ENCODE data around the gene ITPA.
A peak's percentile ranks its signal among the peaks of the same experiment; 100 is the strongest.
"Not testable (repeated sequence)": the region's sequence is repeated elsewhere in the genome, so short reads cannot be mapped to it uniquely, and the experiment has no call there.

Gene ITPA

DNA sequence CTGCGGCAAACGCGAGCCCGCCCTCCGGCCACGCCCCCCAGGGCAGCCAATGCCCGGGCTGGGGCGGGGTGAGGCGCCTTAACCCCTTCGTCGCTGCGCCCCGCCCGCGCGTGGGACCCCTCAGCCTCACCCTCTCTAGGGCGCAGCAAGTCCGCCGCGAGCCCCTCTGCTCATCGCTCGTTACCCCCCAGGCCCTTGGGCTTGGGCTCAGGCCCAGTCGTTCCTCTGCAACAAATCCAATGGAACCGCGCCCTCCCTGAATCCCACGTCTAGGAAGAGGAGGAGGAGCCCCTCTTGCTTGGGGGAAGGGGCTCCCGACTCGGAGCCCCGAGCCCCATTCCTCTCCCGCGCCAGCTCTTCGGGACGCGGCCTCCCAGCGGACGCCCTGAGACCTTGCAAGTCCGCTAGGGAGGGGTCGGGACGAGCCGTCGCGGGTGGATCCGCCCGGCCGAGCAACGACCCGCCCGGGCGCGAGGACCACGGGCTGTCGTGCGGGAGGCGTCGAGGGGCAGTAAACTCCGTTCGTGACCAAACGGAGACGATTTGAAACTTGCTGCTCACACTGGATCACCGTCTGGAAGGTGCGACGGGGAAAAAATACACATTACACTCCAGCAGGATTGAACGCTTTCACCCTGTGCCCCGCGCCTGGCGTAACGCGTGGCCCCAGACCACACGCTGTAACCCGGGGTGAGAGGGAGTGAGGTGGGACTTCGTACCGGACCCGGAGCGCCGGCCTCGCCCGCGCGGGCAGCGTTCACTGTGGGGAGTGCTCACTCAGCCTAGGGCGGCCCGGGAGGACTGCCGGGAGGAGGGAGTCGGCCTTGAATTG lies 35.5 kb upstream of the ITPA start:
- DNase-seq = peak; percentile 62

DNA sequence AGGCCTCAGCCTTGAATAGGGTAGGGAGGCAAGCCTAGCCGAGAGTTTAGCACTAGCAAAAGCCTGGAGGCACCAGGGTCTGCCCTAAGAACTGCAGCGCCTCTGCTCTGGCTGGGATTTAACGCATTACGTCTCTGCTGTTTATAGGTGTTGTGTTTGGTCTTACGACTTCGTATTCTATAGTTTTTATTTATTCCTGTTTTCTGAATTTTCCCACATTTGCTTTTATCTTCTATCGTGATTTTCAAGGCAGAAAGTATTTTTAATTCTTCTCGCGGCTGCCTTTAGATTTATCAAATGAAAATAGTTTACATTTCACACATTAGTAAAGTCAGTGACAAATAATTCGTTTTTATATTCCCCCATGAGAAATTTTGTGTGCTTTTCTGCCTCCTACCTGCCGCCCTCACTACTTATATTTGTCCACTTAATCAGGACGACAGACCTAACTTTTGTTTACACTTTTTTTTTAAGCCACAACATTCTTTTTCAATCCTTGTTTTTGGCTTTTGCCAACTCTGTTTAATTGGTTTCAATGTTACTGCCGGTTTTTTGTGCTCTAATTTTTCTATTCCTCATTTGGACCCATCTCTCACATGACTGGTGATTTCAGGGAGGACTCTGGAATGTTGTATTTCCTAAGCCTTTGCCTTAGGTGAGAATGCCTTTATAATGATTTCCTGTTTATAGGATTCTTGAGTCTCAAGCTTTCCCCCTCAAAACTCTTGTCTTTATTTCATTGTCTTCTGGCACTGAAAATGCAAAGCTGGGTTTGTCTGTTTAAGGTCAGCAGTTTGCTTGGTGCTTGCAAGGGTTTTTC lies 34.6 kb upstream of the ITPA start:
- no peak for DNase-seq

DNA sequence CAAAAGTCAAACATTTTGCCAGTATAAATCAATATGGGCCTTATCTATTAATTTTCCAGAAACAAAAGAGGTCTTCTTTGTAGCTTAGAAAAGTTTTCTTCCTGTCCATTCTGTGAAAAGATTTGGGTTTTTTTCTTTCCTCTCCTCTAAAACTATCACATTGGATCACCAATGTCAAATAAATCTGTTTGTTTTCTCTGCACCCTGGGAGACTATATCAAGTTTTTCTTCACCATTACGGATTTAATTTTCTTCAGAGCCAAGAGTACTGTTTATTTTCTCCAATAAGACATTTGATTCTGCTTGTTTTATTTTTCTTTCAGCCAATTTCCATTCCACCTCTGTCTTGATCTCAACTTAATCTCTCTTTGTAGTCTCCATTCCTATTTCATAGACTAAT lies 34.0 kb upstream of the ITPA start:
- DNase-seq = no peak

GRCh38 chr20:3177746-3178485 lies 31.4 kb upstream of the ITPA start:
- DNase-seq = no peak

- no peak for DNase-seq
Measured at GRCh38 chr20:3180319-3180718, 29.0 kb upstream of the ITPA start.

DNA sequence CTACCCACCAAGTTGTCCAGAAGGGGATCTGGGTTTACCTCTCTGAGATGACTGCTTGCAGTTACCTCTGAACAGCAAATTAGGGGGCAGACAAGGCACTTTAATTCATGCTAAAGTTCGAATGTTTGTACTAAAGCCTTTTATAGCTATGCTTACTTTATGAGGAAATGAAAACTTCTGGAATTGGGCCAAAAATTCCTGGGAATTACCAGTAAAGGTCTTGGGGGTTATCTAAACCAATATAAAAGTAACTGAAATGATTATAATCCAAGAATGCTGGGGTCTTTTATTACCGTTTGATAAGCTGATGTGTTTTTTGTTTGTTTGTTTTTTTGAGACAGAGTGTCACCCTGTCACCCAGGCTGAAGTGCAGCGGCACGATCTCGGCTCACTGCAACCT lies 28.0 kb upstream of the ITPA start:
- no peak for DNase-seq

GRCh38 chr20:3182429-3182828 lies 26.9 kb upstream of the ITPA start:
- DNase-seq = not testable (repeated sequence)

DNA sequence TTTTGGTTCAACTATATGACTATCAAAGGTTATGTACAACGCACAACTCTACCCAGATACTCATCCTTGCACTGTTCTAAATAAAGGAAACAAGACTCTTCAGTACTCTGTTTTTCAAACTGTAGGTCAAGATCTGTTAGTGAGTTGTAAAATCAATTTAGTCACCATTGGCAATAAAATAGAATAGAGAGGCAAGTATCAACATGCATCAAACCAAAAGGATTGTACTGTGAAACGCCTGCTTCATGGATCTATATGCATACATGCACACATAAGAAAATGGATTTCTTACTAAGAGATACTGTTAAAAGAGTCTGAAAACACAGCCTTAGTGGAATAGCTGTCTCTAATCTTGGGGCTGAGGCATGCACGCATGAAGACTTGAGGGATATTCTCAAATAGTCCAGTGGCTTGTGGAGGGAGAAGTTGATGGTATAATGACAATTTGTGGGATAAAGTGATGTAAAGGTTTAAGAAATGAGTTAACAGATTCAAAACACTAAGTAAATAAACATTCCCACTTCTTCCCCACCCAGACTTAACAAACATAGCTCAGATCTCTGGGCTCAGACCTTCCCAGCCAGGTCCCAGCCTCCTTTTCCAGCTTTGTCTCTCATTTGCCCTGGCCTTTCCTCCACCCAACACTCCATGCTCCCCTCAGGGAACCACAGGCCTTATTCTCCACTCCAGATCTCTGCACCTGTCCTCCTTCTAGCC lies 25.2 kb upstream of the ITPA start:
- DNase-seq = no peak

DNA sequence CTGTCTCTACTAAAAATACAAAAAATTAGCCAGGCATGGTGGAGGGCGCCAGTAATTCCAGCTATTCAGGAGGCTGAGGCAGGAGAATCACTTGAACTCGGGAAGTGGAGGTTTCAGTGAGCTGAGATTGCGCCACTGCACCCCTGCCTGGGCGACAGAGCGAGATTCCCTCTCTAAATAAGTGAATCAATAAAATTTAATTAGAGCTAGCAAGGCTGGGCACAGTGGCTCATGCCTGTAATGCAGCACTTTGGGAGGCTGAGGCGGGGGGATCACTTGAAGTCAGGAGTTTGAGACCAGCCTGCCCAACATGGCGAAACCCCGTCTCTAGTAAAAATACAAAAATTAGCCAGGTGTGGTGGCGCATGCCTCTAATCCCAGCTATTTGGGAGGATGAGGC lies 21.4 kb upstream of the ITPA start:
- not testable (repeated sequence) for DNase-seq

DNA sequence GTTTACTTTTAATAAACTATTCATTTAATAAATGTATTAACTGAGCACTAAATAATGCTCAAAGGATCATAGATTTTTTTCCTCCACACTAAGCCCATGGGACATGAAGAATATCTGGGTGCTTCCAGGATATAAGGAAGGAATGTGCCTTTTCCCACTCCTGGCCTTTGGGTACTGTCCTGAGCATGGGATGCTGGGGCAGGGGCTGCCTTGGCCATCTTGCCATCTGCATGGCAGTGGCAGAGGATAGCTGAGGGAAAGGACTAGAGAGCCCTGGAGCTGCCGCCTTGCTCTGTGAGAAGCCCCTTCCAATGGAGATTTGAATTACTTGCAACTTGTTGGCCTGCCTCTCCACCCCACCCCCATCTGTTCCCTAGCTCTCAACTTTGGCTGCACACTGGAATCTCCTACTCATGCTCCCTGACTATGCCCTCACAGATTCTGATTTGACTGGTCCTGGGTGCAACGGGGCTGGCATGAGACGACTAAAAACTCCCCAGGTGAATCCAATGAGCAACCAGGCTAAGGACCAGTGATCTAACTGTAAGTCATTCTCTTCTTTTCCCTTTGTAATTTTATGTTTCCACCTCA lies 20.4 kb upstream of the ITPA start:
- no peak for DNase-seq

DNA sequence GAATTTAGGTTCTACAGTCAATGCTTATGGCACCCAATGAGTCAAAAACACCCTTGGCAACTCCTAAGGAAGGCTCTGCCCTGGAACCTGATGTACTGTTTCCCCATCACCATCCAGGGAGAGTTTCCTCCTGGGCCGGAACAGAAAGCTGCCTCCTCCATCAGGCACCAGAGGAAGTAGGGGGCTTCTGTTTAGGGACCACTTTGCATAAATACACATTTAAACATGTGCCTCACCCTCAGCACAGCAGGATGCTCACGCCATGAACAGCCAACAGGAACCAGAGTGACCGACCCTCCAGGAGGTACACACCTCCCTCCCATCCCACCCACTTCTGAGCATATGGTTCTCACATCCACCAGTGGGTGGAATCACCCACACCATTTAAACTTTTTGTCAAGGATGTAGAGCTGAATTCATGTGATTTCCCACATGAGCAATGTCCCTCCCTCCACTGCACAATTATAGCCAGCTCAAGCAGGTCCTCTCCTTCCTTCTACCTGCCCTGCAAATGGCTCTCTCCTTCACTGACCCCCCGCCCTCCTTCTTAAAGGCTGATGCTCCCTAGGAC lies 19.7 kb upstream of the ITPA start:
- no peak for DNase-seq

DNA sequence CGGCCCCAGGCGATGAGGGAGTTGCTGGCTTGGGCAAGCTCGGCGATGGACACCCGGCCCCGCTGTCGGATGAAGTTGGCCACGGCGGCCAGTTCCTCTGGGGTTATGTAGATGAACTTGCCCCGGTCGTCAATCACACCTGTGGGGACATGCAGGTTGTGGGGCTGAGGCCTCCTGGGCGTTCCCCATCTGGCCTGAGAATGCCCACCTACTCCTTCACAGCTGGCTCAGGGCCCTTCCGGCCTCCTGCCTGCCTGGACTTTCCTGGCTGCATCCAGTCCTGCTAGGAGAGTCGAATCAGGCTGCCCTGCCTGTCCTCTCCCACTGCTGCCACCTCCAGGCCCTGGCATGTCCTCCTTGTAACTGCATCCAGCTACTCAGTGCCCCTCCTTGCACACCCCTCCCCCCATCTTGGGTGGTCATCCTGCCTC lies 18.6 kb upstream of the ITPA start:
- no peak for DNase-seq

DNA sequence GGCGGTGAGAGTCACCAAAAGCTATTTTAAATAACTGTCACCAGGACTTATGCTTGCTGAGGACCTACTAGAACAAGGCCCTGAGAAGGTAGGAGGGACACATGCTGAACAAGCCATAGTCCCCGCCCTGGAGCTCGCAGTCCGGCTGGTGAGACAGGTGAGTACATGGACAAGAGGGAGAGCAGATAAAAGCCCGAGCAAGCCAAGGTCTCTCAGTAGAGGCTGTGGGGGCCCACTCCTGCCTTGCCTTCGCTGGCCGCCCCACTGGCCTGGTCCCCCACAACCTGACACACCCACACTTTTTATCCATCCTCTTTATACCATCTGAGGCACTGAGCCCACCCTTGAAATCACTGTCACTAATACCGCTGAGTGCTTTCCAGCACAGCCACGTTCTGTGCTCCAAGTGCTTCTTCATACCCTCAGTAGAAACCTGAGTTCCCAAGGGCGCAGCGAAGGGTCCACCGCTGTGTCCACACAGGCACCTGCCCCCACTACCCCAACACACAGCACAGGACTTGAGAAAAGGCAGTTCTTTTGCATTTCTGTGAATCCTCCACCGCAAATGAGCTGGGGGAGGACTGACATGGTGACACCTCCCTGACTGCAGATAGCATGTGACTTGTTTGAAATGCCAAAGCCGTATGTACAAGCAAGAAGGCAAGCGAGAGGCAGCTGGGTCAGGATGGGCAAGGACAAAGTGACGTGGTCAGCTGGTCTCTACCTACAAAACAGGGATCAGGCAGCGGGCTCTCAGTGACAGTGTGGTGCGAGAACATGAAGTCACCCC lies 16.9 kb upstream of the ITPA start:
- DNase-seq = no peak

GRCh38 chr20:3193806-3194616 lies 15.3 kb upstream of the ITPA start:
- DNase-seq = no peak

DNA sequence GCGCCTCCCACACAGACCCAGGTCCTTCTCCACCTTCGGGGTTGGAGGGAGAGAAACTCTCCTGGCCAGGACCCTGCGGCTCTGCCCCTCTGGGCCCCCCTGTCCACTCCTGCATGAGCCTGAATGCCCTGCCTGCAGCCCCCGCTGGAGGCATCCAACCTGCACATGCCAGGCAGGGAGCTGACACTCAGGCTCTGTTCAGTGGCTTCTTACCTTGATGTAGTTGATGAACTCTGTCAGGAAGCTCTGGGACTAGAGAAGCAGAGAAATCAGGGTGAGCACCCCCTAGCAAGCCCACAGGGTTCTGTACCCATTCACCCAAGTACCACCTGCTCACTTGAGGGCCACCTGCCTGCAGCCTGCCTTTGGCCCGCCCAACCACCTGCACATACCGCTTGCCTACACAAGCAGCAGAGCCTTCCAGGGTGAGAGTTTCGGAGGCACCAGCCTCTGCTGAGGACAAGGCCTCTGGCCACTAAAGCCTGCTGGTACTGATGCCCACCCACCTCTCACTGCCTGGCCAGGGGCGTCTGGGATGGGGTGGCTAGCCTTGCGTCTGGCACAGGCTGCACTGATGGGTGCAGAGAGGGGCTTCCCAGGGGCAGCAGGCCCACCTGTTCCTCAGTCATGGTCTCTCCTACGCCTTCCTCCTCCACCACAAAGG lies 14.5 kb upstream of the ITPA start:
- DNase-seq = no peak

DNA sequence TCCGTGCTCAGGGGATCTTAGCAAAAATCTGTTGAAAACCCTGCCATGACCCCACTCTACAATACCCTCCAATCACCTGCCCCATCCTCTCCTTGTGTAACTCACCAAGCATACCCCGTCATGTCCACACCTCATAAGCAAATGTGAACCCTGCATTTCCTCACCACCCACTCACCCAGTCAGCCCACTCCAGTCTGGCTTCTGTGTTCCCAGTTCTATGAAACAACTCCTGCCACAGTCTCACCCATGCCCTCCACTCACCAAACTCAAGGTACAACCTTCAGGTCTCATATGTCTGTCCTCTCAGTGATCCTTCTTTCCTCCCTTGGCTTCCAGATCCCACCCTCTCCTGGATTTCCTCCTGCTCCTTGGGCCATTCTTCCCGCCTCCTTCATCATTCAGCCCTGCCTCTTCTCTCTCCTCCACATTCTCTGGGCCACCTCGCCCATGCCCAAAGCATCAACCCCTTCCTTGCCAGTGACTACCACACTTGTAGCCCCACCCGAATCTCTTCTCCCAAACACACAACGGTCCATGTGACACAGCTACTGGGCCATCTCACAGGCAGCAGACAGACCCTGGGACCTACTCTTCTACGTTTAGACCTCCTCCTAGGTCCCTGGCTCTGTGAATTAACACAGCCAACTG lies 13.6 kb upstream of the ITPA start:
- no peak for DNase-seq

DNA sequence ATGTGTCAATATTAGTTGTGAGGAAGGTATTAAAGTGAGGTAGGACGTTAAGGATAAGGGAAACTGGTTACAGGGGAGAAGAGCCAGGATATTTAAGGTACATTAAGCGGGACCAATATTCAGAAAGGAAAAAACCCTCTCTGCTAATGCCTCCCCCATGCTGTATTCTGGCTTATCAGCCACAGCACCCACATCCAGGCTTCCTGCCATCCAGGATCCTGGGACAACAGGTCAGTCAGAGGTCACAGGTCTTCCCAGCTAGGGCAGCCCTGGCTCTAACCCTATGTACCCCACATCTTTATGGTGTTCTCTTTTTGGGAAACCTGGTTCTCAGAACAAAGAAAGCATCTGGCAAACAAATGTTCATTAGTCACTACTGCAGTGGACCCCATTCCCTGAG lies 10.1 kb upstream of the ITPA start:
- no peak for DNase-seq

- no peak for DNase-seq
Measured at GRCh38 chr20:3199976-3200755, 9.1 kb upstream of the ITPA start.

Data from DMS79 (cell line).